HG03097 (cell line): ENCODE measurements around the gene TNNT3.
"Not testable (repeated sequence)": the region's sequence is repeated elsewhere in the genome, so short reads cannot be mapped to it uniquely, and the experiment has no call there.

ENCODE experiments used
- ATAC-seq: cut with Tn5 transposase; IDR thresholded peaks from one replicate; pipeline ENCODE4 v1.9.1; 2021; ENCODE audit not compliant: unreplicated experiment, low FRiP score

The TNNT3 gene

GRCh38 chr11:1919391-1920127 is at the start of gene TNNT3:
Gene TNNT3 (plus strand): TSS chr11:1919703. CDS start chr11:1922875, 3,172 bp downstream.
- no peak for ATAC-seq

- no peak for ATAC-seq
Measured at GRCh38 chr11:1870326-1870696, 49.2 kb upstream of the TNNT3 start.

- no peak for ATAC-seq
Measured at GRCh38 chr11:1870721-1871466, 48.6 kb upstream of the TNNT3 start.

- ATAC-seq: no peak
Measured at GRCh38 chr11:1871531-1871930, 48.0 kb upstream of the TNNT3 start.

- ATAC-seq: no peak
Measured at GRCh38 chr11:1872267-1872985, 47.1 kb upstream of the TNNT3 start.

GRCh38 chr11:1873048-1873812 is 46.3 kb upstream of the TNNT3 start:
- ATAC-seq: no peak

- ATAC-seq: not testable (repeated sequence)
Measured at GRCh38 chr11:1873813-1874150, 45.7 kb upstream of the TNNT3 start.

GRCh38 chr11:1874441-1875092 is 44.9 kb upstream of the TNNT3 start:
- ATAC-seq: not testable (repeated sequence)

GRCh38 chr11:1875093-1875850 is 44.2 kb upstream of the TNNT3 start:
- ATAC-seq: no peak

GRCh38 chr11:1875851-1876301 is 43.6 kb upstream of the TNNT3 start:
- not testable (repeated sequence) for ATAC-seq

- ATAC-seq: no peak
Measured at GRCh38 chr11:1876361-1877063, 43.0 kb upstream of the TNNT3 start.

- no peak for ATAC-seq
Measured at GRCh38 chr11:1877211-1878136, 42.0 kb upstream of the TNNT3 start.

GRCh38 chr11:1878137-1879031 is 41.1 kb upstream of the TNNT3 start:
- ATAC-seq: no peak

GRCh38 chr11:1879342-1879940 is 40.1 kb upstream of the TNNT3 start:
- no peak for ATAC-seq

GRCh38 chr11:1879941-1880720 is 39.4 kb upstream of the TNNT3 start:
- no peak for ATAC-seq
